GDM1 (cell line): ENCODE measurements around the gene OR51I1.

Source experiments
- DNase-seq: peaks from one replicate; lab custom pipeline; 2025; lab: John Stamatoyannopoulos, UW

Gene OR51I1

GRCh38 chr11:5441414-5441813 lies at the start of gene OR51I1:
Gene OR51I1 (minus strand): TSS chr11:5441514. CDS start chr11:5441514, 0 bp downstream.
- DNase-seq, result no peak

- no peak for DNase-seq
Observed at GRCh38 chr11:5489576-5490357, 48.5 kb upstream of the OR51I1 start.

- DNase-seq, result no peak
Observed at GRCh38 chr11:5488798-5489399, 47.6 kb upstream of the OR51I1 start.

- DNase-seq, result no peak
Observed at GRCh38 chr11:5488385-5488784, 47.1 kb upstream of the OR51I1 start, which contains the start of gene OR52D1. Gene OR52D1 (plus strand): TSS chr11:5488685. CDS start chr11:5488707, 22 bp downstream.

GRCh38 chr11:5486421-5486820 lies 45.1 kb upstream of the OR51I1 start:
- no peak for DNase-seq

- DNase-seq, result no peak
Observed at GRCh38 chr11:5486003-5486402, 44.7 kb upstream of the OR51I1 start.

GRCh38 chr11:5476186-5476819 lies 35.0 kb upstream of the OR51I1 start:
- peak; percentile 24 for DNase-seq

- DNase-seq, result no peak
Observed at GRCh38 chr11:5473921-5474320, 32.6 kb upstream of the OR51I1 start.

- no peak for DNase-seq
Observed at GRCh38 chr11:5467527-5467926, 26.2 kb upstream of the OR51I1 start.

GRCh38 chr11:5460983-5461621 lies 19.8 kb upstream of the OR51I1 start:
- DNase-seq, result no peak

- no peak for DNase-seq
Observed at GRCh38 chr11:5449432-5449831, 8.1 kb upstream of the OR51I1 start.

- no peak for DNase-seq
Observed at GRCh38 chr11:5449023-5449422, 7.7 kb upstream of the OR51I1 start, which contains the start of gene OR51I2. Gene OR51I2 (plus strand): TSS chr11:5449323. CDS start chr11:5453489, 4,166 bp downstream.

- DNase-seq, result no peak
Observed at GRCh38 chr11:5443835-5444393, 2.6 kb upstream of the OR51I1 start.

- no peak for DNase-seq
Observed at GRCh38 chr11:5423131-5423530, 18.2 kb downstream of the OR51I1 start.

- no peak for DNase-seq
Observed at GRCh38 chr11:5421811-5422210, 19.5 kb downstream of the OR51I1 start, which contains the start of gene OR51Q1. Gene OR51Q1 (plus strand): TSS chr11:5422111. CDS start chr11:5422201, 90 bp downstream.

GRCh38 chr11:5420993-5421392 lies 20.3 kb downstream of the OR51I1 start:
- no peak for DNase-seq

GRCh38 chr11:5405173-5405572 lies 36.1 kb downstream of the OR51I1 start:
- DNase-seq, result no peak

GRCh38 chr11:5398936-5399335 lies 42.4 kb downstream of the OR51I1 start:
- DNase-seq, result no peak

GRCh38 chr11:5394091-5394490 lies 47.2 kb downstream of the OR51I1 start:
- DNase-seq, result no peak
